ENCODE data around the gene THEMIS.

THEMIS gene

GRCh38 chr6:127776320-127776719 lies 124.5 kb downstream of the THEMIS start:
- Histone ChIP-seq H3K9ac (ENCODE audit: low read length) (no peak overlapping the region), H4K20me1 (ENCODE audit: insufficient read depth, low read length) (no peaks in the 10 kb centered on the region), H3K4me3 (ENCODE audit: low read depth, low read length, poor library complexity, severe bottlenecking) (no peak overlapping the region), H3K4me2 (ENCODE audit: low read length) (no peak overlapping the region), H3K27me3 (ENCODE audit: insufficient read depth, low read length) (no peaks in the 10 kb centered on the region), H2AFZ (ENCODE audit: low read length) (no peak overlapping the region), H3K9me2 (ENCODE audit: low read depth, low read length) (no peaks in the 10 kb centered on the region), H3K36me3 (ENCODE audit: insufficient read depth, low read length) (no peaks in the 10 kb centered on the region), H3K27ac (ENCODE audit: low read depth, low read length, poor library complexity, severe bottlenecking) (no peak overlapping the region), H3K79me2 (ENCODE audit: insufficient read depth, low read length) (no peaks in the 10 kb centered on the region), H3K9me3 (ENCODE audit: low read length) (no peaks in the 10 kb centered on the region), H3K4me1 (ENCODE audit: insufficient read depth, low read length, severe bottlenecking) (no peaks in the 10 kb centered on the region), H3F3A (ENCODE audit: insufficient read depth, low read length) (no peaks in the 10 kb centered on the region)
- TF ChIP-seq EZH2 (IDR thresholded peaks at IDR 0.05; ENCODE audit: borderline replicate concordance, low read length) (no peak), CTCF (IDR thresholded peaks at IDR 0.05; ENCODE audit: low read length) (no peak)

- H3K9me3 ChIP-seq (ENCODE audit: low read length): no peaks in the 10 kb centered on the region
- no peak overlapping the region for H3K4me2 ChIP-seq (ENCODE audit: low read length)
- H3F3A ChIP-seq (ENCODE audit: insufficient read depth, low read length): no peaks in the 10 kb centered on the region
- H3K27ac ChIP-seq (ENCODE audit: low read depth, low read length, poor library complexity, severe bottlenecking): no peak overlapping the region
- TF ChIP-seq EZH2 (IDR thresholded peaks at IDR 0.05; ENCODE audit: borderline replicate concordance, low read length) (no peak), CTCF (IDR thresholded peaks at IDR 0.05; ENCODE audit: low read length) (no peak)
- H2AFZ ChIP-seq (ENCODE audit: low read length): no peak overlapping the region
- H3K27me3 ChIP-seq (ENCODE audit: insufficient read depth, low read length): no peaks in the 10 kb centered on the region
- no peaks in the 10 kb centered on the region for H3K9me2 ChIP-seq (ENCODE audit: low read depth, low read length)
- H4K20me1 ChIP-seq (ENCODE audit: insufficient read depth, low read length): no peaks in the 10 kb centered on the region
- H3K4me3 ChIP-seq (ENCODE audit: low read depth, low read length, poor library complexity, severe bottlenecking): no peak overlapping the region
- H3K79me2 ChIP-seq (ENCODE audit: insufficient read depth, low read length): no peaks in the 10 kb centered on the region
- H3K4me1 ChIP-seq (ENCODE audit: insufficient read depth, low read length, severe bottlenecking): no peaks in the 10 kb centered on the region
- no peaks in the 10 kb centered on the region for H3K36me3 ChIP-seq (ENCODE audit: insufficient read depth, low read length)
- no peak overlapping the region for H3K9ac ChIP-seq (ENCODE audit: low read length)
Observed at GRCh38 chr6:127775371-127775770, 125.5 kb downstream of the THEMIS start.

GRCh38 chr6:127768745-127769144 lies 132.1 kb downstream of the THEMIS start:
- Histone ChIP-seq H3K36me3 (ENCODE audit: insufficient read depth, low read length) (no peaks in the 10 kb centered on the region), H3K4me2 (ENCODE audit: low read length) (no peak overlapping the region), H3K9ac (ENCODE audit: low read length) (no peak overlapping the region), H2AFZ (ENCODE audit: low read length) (no peak overlapping the region), H3K79me2 (ENCODE audit: insufficient read depth, low read length) (no peaks in the 10 kb centered on the region), H3K4me3 (ENCODE audit: low read depth, low read length, poor library complexity, severe bottlenecking) (no peak overlapping the region), H4K20me1 (ENCODE audit: insufficient read depth, low read length) (no peaks in the 10 kb centered on the region), H3K9me2 (ENCODE audit: low read depth, low read length) (no peaks in the 10 kb centered on the region), H3K4me1 (ENCODE audit: insufficient read depth, low read length, severe bottlenecking) (no peaks in the 10 kb centered on the region), H3K27me3 (ENCODE audit: insufficient read depth, low read length) (no peaks in the 10 kb centered on the region), H3F3A (ENCODE audit: insufficient read depth, low read length) (no peaks in the 10 kb centered on the region), H3K9me3 (ENCODE audit: low read length) (no peaks in the 10 kb centered on the region), H3K27ac (ENCODE audit: low read depth, low read length, poor library complexity, severe bottlenecking) (no peak overlapping the region)
- TF ChIP-seq EZH2 (IDR thresholded peaks at IDR 0.05; ENCODE audit: borderline replicate concordance, low read length): no peak
- no peak for TF ChIP-seq CTCF (IDR thresholded peaks at IDR 0.05; ENCODE audit: low read length)

Measured in OCI-LY1 (cell line).